K562 (cell line): ENCODE measurements around the gene ZNF487. TPM values are rescaled to one million over a fixed set of nuclear protein-coding genes. Genes with fewer than 3 reads are reported as not detected.

Source experiments
- ATAC-seq: fragments of 200-7000 bp; cut with Tn5 transposase; 3 replicates; pipeline ENCODE4 v1.9.1; 2020; ENCODE audit warnings: moderate library complexity
- BruUV-seq: library from RNA; stranded (reverse); fragments of 400-500 nt; replicated peaks from 2 replicates; lab custom pipeline; 2021; lab: Mats Ljungman, UMichigan
- CTCF ChIA-PET: fragments of 300-600 bp; formaldehyde crosslinking; extraction: SDS; loops from one replicate; lab custom pipeline; 2021; ENCODE audit warnings: low intra/inter-chr PET ratio; lab: Yijun Ruan, JAX
- POLR2A ChIA-PET: fragments of 300-600, 350-650 bp; sonication (Branson Sonifier 250); formaldehyde crosslinking; extraction: SDS; loops from one replicate; lab custom pipeline; 2021; ENCODE audit warnings: antibody characterized with exemption, inconsistent platforms; lab: Yijun Ruan, JAX
- DNase-seq, 4 experiments: peaks; one replicate each; pipeline versions ENCODE4 v3.0.0 to v3.0.0-alpha.2; 2011 to 2018; ENCODE audit warnings: low spot score in 3 of 4, mixed read lengths in 3 of 4; ENCODE audit errors: extremely low read depth in 1 of 4
- FAIRE-seq: peaks from 2 replicates; lab custom pipeline; 2011; peaks lifted over from hg19 to GRCh38; lab: Jason Lieb, UNC
- H2AFZ ChIP-seq: 2 replicates; pipeline ENCODE4 v1.6.0; 2011; ENCODE audit warnings: low read depth, low read length, control low read depth, inconsistent platforms
- H3K27ac ChIP-seq: fragments of 200-600 bp; 3 replicates; pipeline ENCODE4 v1.8.0; 2011; ENCODE audit warnings: low read depth, mild to moderate bottlenecking, control low read depth, inconsistent platforms, low read length, moderate library complexity, mixed read lengths; ENCODE audit errors: extremely low read depth
- H3K27me3 ChIP-seq, 2 experiments: fragments of 300-600 bp in 1 of 2; 2 replicates in 1 of 2; 3 replicates in 1 of 2; pipeline versions ENCODE4 v1.6.0 to v1.8.0; 2011; ENCODE audit warnings: inconsistent platforms in 2 of 2, low read length in 2 of 2, mild to moderate bottlenecking in 1 of 2, mixed read lengths in 1 of 2, moderate library complexity in 1 of 2; ENCODE audit not compliant: control insufficient read depth in 2 of 2, insufficient read depth in 2 of 2
- H3K36me3 ChIP-seq: fragments of 300-600 bp; 3 replicates; pipeline ENCODE4 v1.8.0; 2011; ENCODE audit warnings: mild to moderate bottlenecking, low read length, inconsistent platforms; ENCODE audit not compliant: control insufficient read depth, insufficient read depth
- H3K4me1 ChIP-seq, 2 experiments: fragments of 200-600 bp in 1 of 2; replicated peaks in 1 of 2; 2 replicates in 1 of 2; 3 replicates in 1 of 2; pipeline versions ENCODE4 v1.5.1 to v1.8.0; 2011; ENCODE audit warnings: inconsistent platforms in 2 of 2, low read length in 2 of 2, mild to moderate bottlenecking in 1 of 2, mixed read lengths in 1 of 2, moderate library complexity in 1 of 2; ENCODE audit not compliant: control insufficient read depth in 2 of 2, insufficient read depth in 2 of 2
- H3K4me2 ChIP-seq: 2 replicates; pipeline ENCODE4 v1.6.1; 2011; ENCODE audit warnings: low read length, control low read depth, inconsistent platforms, mixed read lengths; ENCODE audit not compliant: insufficient read depth
- H3K4me3 ChIP-seq: fragments of 200-600 bp; sonication (generic), shearing (Covaris generic); 2 replicates; pipeline ENCODE4 v1.5.1; 2016; ENCODE audit warnings: control low read depth, inconsistent platforms
- H3K79me2 ChIP-seq: fragments of 200-600 bp; 3 replicates; pipeline ENCODE4 v1.8.0; 2011; ENCODE audit warnings: low read length, inconsistent platforms; ENCODE audit not compliant: control insufficient read depth, insufficient read depth
- H3K9ac ChIP-seq, 2 experiments: 2 replicates each; pipeline versions ENCODE4 v1.6.0 to v1.6.1; 2011; ENCODE audit warnings: low read depth in 2 of 2, low read length in 2 of 2, control low read depth in 1 of 2, inconsistent platforms in 1 of 2, mild to moderate bottlenecking in 1 of 2, mixed read lengths in 1 of 2; ENCODE audit not compliant: insufficient read depth in 1 of 2
- H3K9me1 ChIP-seq: one replicate; pipeline ENCODE4 v1.6.0; 2011; ENCODE audit warnings: inconsistent platforms, mild to moderate bottlenecking, low read length, moderate library complexity; ENCODE audit not compliant: control insufficient read depth, insufficient read depth
- H3K9me3 ChIP-seq: replicated peaks from 2 replicates; pipeline ENCODE4 v1.5.1; 2011; ENCODE audit warnings: low read depth, low read length, inconsistent platforms; ENCODE audit not compliant: control insufficient read depth, insufficient read depth
- H4K20me1 ChIP-seq: replicated peaks from 2 replicates; pipeline ENCODE4 v1.6.1; 2011; ENCODE audit warnings: low read length, inconsistent platforms, mixed read lengths; ENCODE audit not compliant: control insufficient read depth, insufficient read depth
- CTBP1 ChIP-seq: fragments of 450-650 bp; IDR thresholded peaks from 2 replicates; pipeline ENCODE4 v1.6.1; 2016; ENCODE audit warnings: borderline replicate concordance
- RBM15 ChIP-seq: fragments of 200-400 bp; formaldehyde crosslinking; IDR thresholded peaks from 2 replicates; pipeline ENCODE4 v1.6.1; 2018; ENCODE audit warnings: mild to moderate bottlenecking, low read length, moderate library complexity; ENCODE audit not compliant: insufficient read depth
- SMAD1 ChIP-seq: fragments of 150-350 bp; IDR thresholded peaks from 2 replicates; pipeline ENCODE4 v1.6.1; 2014; ENCODE audit warnings: low read length, low read depth; ENCODE audit not compliant: partially characterized antibody
- ZNF24 ChIP-seq: fragments of 450-650 bp; IDR thresholded peaks from 2 replicates; pipeline ENCODE4 v1.6.1; 2016
- ZNF347 ChIP-seq: fragments of 450-650 bp; formaldehyde crosslinking; IDR thresholded peaks from 2 replicates; pipeline ENCODE4 v1.4.0; 2020; ENCODE audit warnings: low read depth, mild to moderate bottlenecking, moderate library complexity
- ZNF395 ChIP-seq: fragments of 200-800 bp; sonication (Bioruptor generic); IDR thresholded peaks from 2 replicates; pipeline ENCODE4 v1.6.1; 2017; ENCODE audit warnings: missing genetic modification characterization, missing compliant biosample characterization
- WGBS: fragments of 100-300 bp; shearing (Covaris generic); methylation state at CpG from one replicate; pipeline ENCODE4 v1.1.6; 2016; ENCODE audit warnings: low coverage, mixed read lengths; ENCODE audit not compliant: insufficient coverage; ENCODE audit errors: missing lambda C conversion rate; 5-methylcytosine and 5-hydroxymethylcytosine counted together
- in situ Hi-C: fragments of 300-500 bp; cut with MboI; formaldehyde crosslinking; loops from 4 replicates; pipeline ENCODE4 v1.15.0; 2018; ENCODE audit warnings: inconsistent platforms, mixed read lengths
- intact Hi-C: fragments of 100-400 bp; cut with micrococcal nuclease; formaldehyde crosslinking; loops from 2 replicates; pipeline ENCODE4 v1.14.2; 2022
- polyA plus RNA-seq, 8 experiments: library from polyadenylated mRNA; depleted of rRNA in 4 of 8; stranded (reverse) in 5 of 8; unstranded in 3 of 8; fragments of >200 nt; fragmentation: Nextera tagmentation in 2 of 8; fragmentation: Illumina TruSeq in 1 of 8; extraction: Ambion mirVana in 2 of 8; extraction: Trizol in 1 of 8; gene quantifications; 2 replicates each; pipeline versions ENCODE4 v1.2.1 to v1.2.3, GENCODE V29; 2011 to 2014; ENCODE audit warnings: inconsistent platforms in 1 of 8, missing spikeins in 1 of 8
- total RNA-seq, 7 experiments: library from RNA; depleted of rRNA in 6 of 7; stranded (reverse); fragments of >200 nt in 6 of 7; fragmentation: Illumina TruSeq in 2 of 7; extraction: Trizol in 2 of 7; gene quantifications; 2 replicates each; pipeline versions ENCODE4 v1.2.1 to v1.2.3, GENCODE V29; 2011 to 2021; ENCODE audit warnings: low replicate concordance in 1 of 7
- TF ChIP-seq, protein P1 (sequence below): fragments of 250-450 bp; sonication (Bioruptor Pico); IDR thresholded peaks from 2 replicates; pipeline ENCODE4 v1.4.0; 2020; ENCODE audit warnings: mild to moderate bottlenecking, moderate library complexity

Gene ZNF487
- total and polyA plus RNA-seq, 9 of the 15 experiments (the other 6 are each of a cell fraction or from before 2014, with no cell fraction given), result 1.9 to 6.5 (median 4.2) TPM

GRCh38 chr10:43396061-43396927 is 40.6 kb upstream of the ZNF487 start (continued):
- TF ChIP-seq SMAD1, result peak; percentile 57

GRCh38 chr10:43396928-43397624 is 39.8 kb upstream of the ZNF487 start:
- FAIRE-seq (peak; percentile 32), DNase-seq (peak in 2 of 4 experiments; percentile 91 to 95), ATAC-seq (peak; percentile 74)
- Histone ChIP-seq H4K20me1 (peaks cover 72% of the 10 kb centered on the region), H3K27ac (peak overlapping the region; percentile 96), H3K79me2 (peaks cover 98% of the 10 kb centered on the region), H3K36me3 (peaks cover 84% of the 10 kb centered on the region), H3K9ac (peak overlapping the region; percentile 85 to 93), H3K4me1 (peaks cover 46 to 58% of the 10 kb centered on the region in 2 experiments), H2AFZ (peak overlapping the region; percentile 23; the same call in 1 of the 2 replicates), H3K9me1 (peaks cover 4% of the 10 kb centered on the region), H3K27me3 (no peaks in the 10 kb centered on the region), H3K4me2 (peak overlapping the region; percentile 80), H3K4me3 (peak overlapping the region; percentile 65), H3K9me3 (no peaks in the 10 kb centered on the region)
- 0% methylated on average over 21 of the region's 70 CpGs for WGBS
- in situ Hi-C loops, result loop anchor here (5.0 kb wide), 1 partner anchor 55 kb away; no protein-coding TSS in a partner anchor
- intact Hi-C loops, result loop anchor here (1.0 to 5.0 kb wide), 3 partner anchors 21 to 50 kb away; partner anchors contain the start of gene ZNF487
- ChIA-PET POLR2A (interaction anchor here (0.7 to 5.4 kb wide), 12 partner anchors 10 to 93 kb away, joined by 3 to 73 read pairs (median 6); partner anchors contain the start of gene ZNF487), CTCF (no interaction called here)
- no TSS peak for BruUV-seq
- TF ChIP-seq ZNF347 (CRISPR knock-in tag) (no peak), CTBP1 (peak; percentile 92), ZNF24 (no peak), ZNF395 (CRISPR knock-in tag) (peak; percentile 94), RBM15 (no peak)
- TF ChIP-seq, protein P1, sequence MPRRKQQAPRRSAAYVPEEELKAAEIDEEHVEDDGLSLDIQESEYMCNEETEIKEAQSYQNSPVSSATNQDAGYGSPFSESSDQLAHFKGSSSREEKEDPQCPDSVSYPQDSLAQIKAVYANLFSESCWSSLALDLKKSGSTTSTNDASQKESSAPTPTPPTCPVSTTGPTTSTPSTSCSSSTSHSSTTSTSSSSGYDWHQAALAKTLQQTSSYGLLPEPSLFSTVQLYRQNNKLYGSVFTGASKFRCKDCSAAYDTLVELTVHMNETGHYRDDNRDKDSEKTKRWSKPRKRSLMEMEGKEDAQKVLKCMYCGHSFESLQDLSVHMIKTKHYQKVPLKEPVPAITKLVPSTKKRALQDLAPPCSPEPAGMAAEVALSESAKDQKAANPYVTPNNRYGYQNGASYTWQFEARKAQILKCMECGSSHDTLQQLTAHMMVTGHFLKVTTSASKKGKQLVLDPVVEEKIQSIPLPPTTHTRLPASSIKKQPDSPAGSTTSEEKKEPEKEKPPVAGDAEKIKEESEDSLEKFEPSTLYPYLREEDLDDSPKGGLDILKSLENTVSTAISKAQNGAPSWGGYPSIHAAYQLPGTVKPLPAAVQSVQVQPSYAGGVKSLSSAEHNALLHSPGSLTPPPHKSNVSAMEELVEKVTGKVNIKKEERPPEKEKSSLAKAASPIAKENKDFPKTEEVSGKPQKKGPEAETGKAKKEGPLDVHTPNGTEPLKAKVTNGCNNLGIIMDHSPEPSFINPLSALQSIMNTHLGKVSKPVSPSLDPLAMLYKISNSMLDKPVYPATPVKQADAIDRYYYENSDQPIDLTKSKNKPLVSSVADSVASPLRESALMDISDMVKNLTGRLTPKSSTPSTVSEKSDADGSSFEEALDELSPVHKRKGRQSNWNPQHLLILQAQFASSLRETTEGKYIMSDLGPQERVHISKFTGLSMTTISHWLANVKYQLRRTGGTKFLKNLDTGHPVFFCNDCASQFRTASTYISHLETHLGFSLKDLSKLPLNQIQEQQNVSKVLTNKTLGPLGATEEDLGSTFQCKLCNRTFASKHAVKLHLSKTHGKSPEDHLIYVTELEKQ (CRISPR knock-in tag), result no peak
